ENCODE data around the gene HECW1.

DNA sequence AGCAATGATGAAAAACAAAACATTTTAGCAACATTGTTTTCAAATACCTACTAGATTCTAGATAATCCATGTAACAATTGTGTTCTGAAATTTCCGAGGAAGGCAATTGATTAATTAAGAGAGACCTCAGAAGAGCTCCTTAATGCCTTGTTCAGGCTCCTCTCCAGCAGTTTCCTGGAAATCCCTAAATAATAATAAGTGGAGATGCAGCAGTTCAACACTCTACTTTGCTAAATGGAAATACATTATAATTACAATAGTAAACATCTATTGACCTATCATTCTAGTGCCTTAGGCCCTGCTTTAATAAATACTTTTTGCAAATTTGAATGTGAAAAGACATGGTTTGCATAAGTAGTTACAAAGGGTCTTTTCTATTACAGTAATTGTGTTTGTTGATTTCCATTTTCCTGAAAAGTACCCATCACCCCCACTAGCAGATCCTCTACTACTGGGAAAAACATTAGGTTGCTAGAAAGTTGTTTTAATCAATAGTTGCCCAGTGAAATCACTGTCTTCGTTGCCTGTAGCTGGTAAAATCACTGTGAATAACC is 283.8 kb downstream of the HECW1 start:
- TF ChIP-seq CTCF (IDR thresholded peaks at IDR 0.05) (no peak), POLR2AphosphoS5 (IDR thresholded peaks at IDR 0.05) (no peak), POLR2A (IDR thresholded peaks at IDR 0.05) (no peak)

Data from breast epithelium (tissue), 3 donors.